Endodermal cell (in vitro differentiated cells): Measurements from ENCODE around the gene WNT7B. TPM values are rescaled to one million over a fixed set of nuclear protein-coding genes. Genes with fewer than 3 reads are reported as not detected.

Experiments
- DNase-seq: peaks from one replicate; pipeline ENCODE4 v3.0.0-alpha.2; 2017
- H3K27ac ChIP-seq: 2 replicates; pipeline ENCODE4 v1.5.1; 2013; ENCODE audit warnings: mild to moderate bottlenecking, low read depth, low read length, moderate library complexity
- H3K27me3 ChIP-seq: 2 replicates; pipeline ENCODE4 v1.6.1; 2013; ENCODE audit warnings: mild to moderate bottlenecking, low read length, moderate library complexity; ENCODE audit not compliant: insufficient read depth, control insufficient read depth, poor library complexity, severe bottlenecking
- H3K36me3 ChIP-seq: 2 replicates; pipeline ENCODE4 v1.7.0; 2013; ENCODE audit warnings: mild to moderate bottlenecking, low read length, moderate library complexity; ENCODE audit not compliant: control insufficient read depth, insufficient read depth
- H3K4me1 ChIP-seq: one replicate; pipeline ENCODE4 v1.7.0; 2013; ENCODE audit warnings: low read length; ENCODE audit not compliant: control insufficient read depth, insufficient read depth
- H3K4me3 ChIP-seq: 2 replicates; pipeline ENCODE4 v1.5.1; 2013; ENCODE audit warnings: mild to moderate bottlenecking, low read length, moderate library complexity
- H3K9ac ChIP-seq: 2 replicates; pipeline ENCODE4 v1.6.1; 2013; ENCODE audit warnings: mild to moderate bottlenecking, low read length, moderate library complexity; ENCODE audit not compliant: poor library complexity, severe bottlenecking; ENCODE audit errors: extremely low read depth
- H3K9me3 ChIP-seq: 2 replicates; pipeline ENCODE4 v1.6.1; 2013; ENCODE audit warnings: mild to moderate bottlenecking, low read length, moderate library complexity; ENCODE audit not compliant: control insufficient read depth
- H3K27ac Mint-ChIP-seq: 2 replicates; pipeline ENCODE4 v1.8.0; 2020; ENCODE audit warnings: mixed read lengths
- H3K27me3 Mint-ChIP-seq: 2 replicates; pipeline ENCODE4 v1.8.0; 2021; ENCODE audit warnings: mild to moderate bottlenecking, mixed read lengths; ENCODE audit not compliant: insufficient read depth
- H3K36me3 Mint-ChIP-seq: 2 replicates; pipeline ENCODE4 v1.8.0; 2020; ENCODE audit warnings: low read depth, mixed read lengths
- H3K4me1 Mint-ChIP-seq: 2 replicates; pipeline ENCODE4 v1.8.0; 2020; ENCODE audit warnings: mixed read lengths
- H3K4me3 Mint-ChIP-seq: 2 replicates; pipeline ENCODE4 v1.8.0; 2020; ENCODE audit warnings: mild to moderate bottlenecking, moderate library complexity, mixed read lengths
- H3K9me3 Mint-ChIP-seq: 2 replicates; pipeline ENCODE4 v1.8.0; 2020; ENCODE audit warnings: mild to moderate bottlenecking, mixed read lengths
- CTCF ChIP-seq: fragments of 200-600 bp; sonication (generic); conservative IDR thresholded peaks from 2 replicates; pipeline ENCODE4 v1.5.0; 2021; ENCODE audit warnings: antibody characterized with exemption, mild to moderate bottlenecking
- WGBS, 2 experiments: methylation state at CpG; one replicate each; pipeline versions ENCODE4 v1.1.5 to v1.1.7; 2013; ENCODE audit warnings: missing lambda C conversion rate in 2 of 2, mixed read lengths in 1 of 2; ENCODE audit not compliant: insufficient coverage in 1 of 2, insufficient read length in 1 of 2; 5-methylcytosine and 5-hydroxymethylcytosine counted together
- total RNA-seq, 2 donors: library from RNA; stranded (reverse); fragmentation: NEBNext Ultra II Directional in 1 of 2; extraction: Animal tissue kit (Norgen Biotek cat#: 25700) in 1 of 2; gene quantifications; 2 replicates in 1 of 2; 3 replicates in 1 of 2; pipeline ENCODE4 v1.2.1, GENCODE V29; 2021

Gene WNT7B
- total RNA-seq, 2 donors from 2014 or later = not detected

GRCh38 chr22:45911601-45912271 lies 65.2 kb downstream of the WNT7B start:
- no peaks in the 10 kb centered on the region for H3K9me3 ChIP-seq
- Mint-ChIP-seq H3K36me3 (no peaks in the 10 kb centered on the region), H3K27me3 (peaks cover 6% of the 10 kb centered on the region), H3K9me3 (peaks cover 6% of the 10 kb centered on the region), H3K4me1 (no peaks in the 10 kb centered on the region), H3K4me3 (no peak overlapping the region), H3K27ac (no peak overlapping the region)
- no peak overlapping the region for H3K9ac ChIP-seq
- 91 to 98% methylated on average over 23 to 27 of the region's 27 CpGs for WGBS, 2 experiments
- no peaks in the 10 kb centered on the region for H3K27me3 ChIP-seq
- no peaks in the 10 kb centered on the region for H3K4me1 ChIP-seq
- no peaks in the 10 kb centered on the region for H3K36me3 ChIP-seq
- no peak for DNase-seq
- no peak overlapping the region for H3K4me3 ChIP-seq
- H3K27ac ChIP-seq = no peak overlapping the region
- no peak for TF ChIP-seq CTCF

GRCh38 chr22:45910928-45911467 lies 66.0 kb downstream of the WNT7B start:
- Histone ChIP-seq H3K27me3 (no peaks in the 10 kb centered on the region), H3K4me3 (no peak overlapping the region), H3K9me3 (no peaks in the 10 kb centered on the region), H3K36me3 (no peaks in the 10 kb centered on the region), H3K4me1 (no peaks in the 10 kb centered on the region), H3K27ac (no peak overlapping the region), H3K9ac (no peak overlapping the region)
- Mint-ChIP-seq H3K4me3 (no peak overlapping the region), H3K9me3 (peaks cover 6% of the 10 kb centered on the region), H3K27me3 (peaks cover 6% of the 10 kb centered on the region), H3K36me3 (no peaks in the 10 kb centered on the region), H3K27ac (no peak overlapping the region), H3K4me1 (no peaks in the 10 kb centered on the region)
- no peak for TF ChIP-seq CTCF
- WGBS, 2 experiments = 90 to 95% methylated on average over 13 to 17 of the region's 17 CpGs
- no peak for DNase-seq

GRCh38 chr22:45908961-45909360 lies 68.0 kb downstream of the WNT7B start:
- Histone ChIP-seq H3K4me3 (no peak overlapping the region), H3K4me1 (no peaks in the 10 kb centered on the region), H3K36me3 (no peaks in the 10 kb centered on the region), H3K27ac (no peak overlapping the region), H3K27me3 (no peaks in the 10 kb centered on the region), H3K9me3 (no peaks in the 10 kb centered on the region), H3K9ac (no peak overlapping the region)
- no peak for TF ChIP-seq CTCF
- H3K36me3 Mint-ChIP-seq = no peaks in the 10 kb centered on the region
- peaks cover 2% of the 10 kb centered on the region for H3K9me3 Mint-ChIP-seq
- peaks cover 1% of the 10 kb centered on the region for H3K27me3 Mint-ChIP-seq
- WGBS, 2 experiments = 91 to 92% methylated on average over 2 to 6 of the region's 6 CpGs
- H3K27ac Mint-ChIP-seq = no peak overlapping the region
- no peak overlapping the region for H3K4me3 Mint-ChIP-seq
- H3K4me1 Mint-ChIP-seq = no peaks in the 10 kb centered on the region
- no peak for DNase-seq
